Ishikawa (cell line): Measurements from ENCODE around the gene SORCS3.

Experiments
- CEBPB ChIP-seq: IDR thresholded peaks from 2 replicates; pipeline ENCODE4 v1.6.1; 2012
- CREB1 ChIP-seq: IDR thresholded peaks from 2 replicates; pipeline ENCODE4 v1.6.1; 2012; ENCODE audit warnings: low read depth
- EGR1 ChIP-seq: IDR thresholded peaks from 2 replicates; pipeline ENCODE4 v1.6.1; 2012
- EP300 ChIP-seq: IDR thresholded peaks from 2 replicates; pipeline ENCODE4 v1.6.1; 2012; ENCODE audit warnings: borderline replicate concordance
- FOXM1 ChIP-seq: IDR thresholded peaks from 2 replicates; pipeline ENCODE4 v1.6.1; 2012; ENCODE audit warnings: low read depth, borderline replicate concordance
- MAX ChIP-seq: IDR thresholded peaks from 2 replicates; pipeline ENCODE4 v1.6.1; 2012
- NFIC ChIP-seq: IDR thresholded peaks from 2 replicates; pipeline ENCODE4 v1.6.1; 2012
- RAD21 ChIP-seq: IDR thresholded peaks from 2 replicates; pipeline ENCODE4 v1.6.1; 2012; ENCODE audit warnings: low read depth
- TAF1 ChIP-seq: IDR thresholded peaks from 2 replicates; pipeline ENCODE4 v1.6.1; 2012; ENCODE audit warnings: low read depth, mild to moderate bottlenecking
- TCF12 ChIP-seq: IDR thresholded peaks from 2 replicates; pipeline ENCODE4 v1.6.1; 2012; ENCODE audit warnings: low read depth
- TEAD4 ChIP-seq: IDR thresholded peaks from 2 replicates; pipeline ENCODE4 v1.6.1; 2012
- YY1 ChIP-seq: IDR thresholded peaks from 2 replicates; pipeline ENCODE4 v1.6.1; 2012; ENCODE audit warnings: low read depth
- ZBTB7A ChIP-seq: IDR thresholded peaks from 2 replicates; pipeline ENCODE4 v1.6.1; 2012; ENCODE audit warnings: low read depth
- TF ChIP-seq, protein P1 (sequence below): IDR thresholded peaks from 2 replicates; pipeline ENCODE4 v1.6.1; 2012
- TF ChIP-seq, protein P2 (sequence below): IDR thresholded peaks from 2 replicates; pipeline ENCODE4 v1.6.1; 2012; ENCODE audit warnings: low read depth, mild to moderate bottlenecking

Gene SORCS3

GRCh38 chr10:105149371-105149891 lies 508.3 kb downstream of the SORCS3 start:
- TF ChIP-seq, protein P1, sequence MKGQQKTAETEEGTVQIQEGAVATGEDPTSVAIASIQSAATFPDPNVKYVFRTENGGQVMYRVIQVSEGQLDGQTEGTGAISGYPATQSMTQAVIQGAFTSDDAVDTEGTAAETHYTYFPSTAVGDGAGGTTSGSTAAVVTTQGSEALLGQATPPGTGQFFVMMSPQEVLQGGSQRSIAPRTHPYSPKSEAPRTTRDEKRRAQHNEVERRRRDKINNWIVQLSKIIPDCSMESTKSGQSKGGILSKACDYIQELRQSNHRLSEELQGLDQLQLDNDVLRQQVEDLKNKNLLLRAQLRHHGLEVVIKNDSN, result no peak
- TF ChIP-seq FOXM1, result no peak
- no peak for TF ChIP-seq TAF1
- no peak for TF ChIP-seq TCF12
- TF ChIP-seq, protein P2, sequence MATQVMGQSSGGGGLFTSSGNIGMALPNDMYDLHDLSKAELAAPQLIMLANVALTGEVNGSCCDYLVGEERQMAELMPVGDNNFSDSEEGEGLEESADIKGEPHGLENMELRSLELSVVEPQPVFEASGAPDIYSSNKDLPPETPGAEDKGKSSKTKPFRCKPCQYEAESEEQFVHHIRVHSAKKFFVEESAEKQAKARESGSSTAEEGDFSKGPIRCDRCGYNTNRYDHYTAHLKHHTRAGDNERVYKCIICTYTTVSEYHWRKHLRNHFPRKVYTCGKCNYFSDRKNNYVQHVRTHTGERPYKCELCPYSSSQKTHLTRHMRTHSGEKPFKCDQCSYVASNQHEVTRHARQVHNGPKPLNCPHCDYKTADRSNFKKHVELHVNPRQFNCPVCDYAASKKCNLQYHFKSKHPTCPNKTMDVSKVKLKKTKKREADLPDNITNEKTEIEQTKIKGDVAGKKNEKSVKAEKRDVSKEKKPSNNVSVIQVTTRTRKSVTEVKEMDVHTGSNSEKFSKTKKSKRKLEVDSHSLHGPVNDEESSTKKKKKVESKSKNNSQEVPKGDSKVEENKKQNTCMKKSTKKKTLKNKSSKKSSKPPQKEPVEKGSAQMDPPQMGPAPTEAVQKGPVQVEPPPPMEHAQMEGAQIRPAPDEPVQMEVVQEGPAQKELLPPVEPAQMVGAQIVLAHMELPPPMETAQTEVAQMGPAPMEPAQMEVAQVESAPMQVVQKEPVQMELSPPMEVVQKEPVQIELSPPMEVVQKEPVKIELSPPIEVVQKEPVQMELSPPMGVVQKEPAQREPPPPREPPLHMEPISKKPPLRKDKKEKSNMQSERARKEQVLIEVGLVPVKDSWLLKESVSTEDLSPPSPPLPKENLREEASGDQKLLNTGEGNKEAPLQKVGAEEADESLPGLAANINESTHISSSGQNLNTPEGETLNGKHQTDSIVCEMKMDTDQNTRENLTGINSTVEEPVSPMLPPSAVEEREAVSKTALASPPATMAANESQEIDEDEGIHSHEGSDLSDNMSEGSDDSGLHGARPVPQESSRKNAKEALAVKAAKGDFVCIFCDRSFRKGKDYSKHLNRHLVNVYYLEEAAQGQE, result no peak
- no peak for TF ChIP-seq RAD21
- no peak for TF ChIP-seq EGR1
- no peak for TF ChIP-seq NFIC
- no peak for TF ChIP-seq TEAD4
- TF ChIP-seq CEBPB, result no peak
- no peak for TF ChIP-seq MAX
- no peak for TF ChIP-seq ZBTB7A
- TF ChIP-seq CREB1, result no peak
- TF ChIP-seq YY1, result no peak
- no peak for TF ChIP-seq EP300

GRCh38 chr10:105150259-105150880 lies 509.3 kb downstream of the SORCS3 start:
- TF ChIP-seq RAD21, result no peak
- TF ChIP-seq CEBPB, result no peak
- no peak for TF ChIP-seq NFIC
- no peak for TF ChIP-seq FOXM1
- TF ChIP-seq TCF12, result no peak
- TF ChIP-seq EP300, result no peak
- TF ChIP-seq, protein P1, result no peak
- TF ChIP-seq TAF1, result no peak
- no peak for TF ChIP-seq YY1
- no peak for TF ChIP-seq EGR1
- TF ChIP-seq MAX, result no peak

GRCh38 chr10:105154736-105155135 lies 513.6 kb downstream of the SORCS3 start:
- TF ChIP-seq YY1, result no peak
- TF ChIP-seq FOXM1, result no peak
- TF ChIP-seq, protein P1, result no peak
- TF ChIP-seq EGR1, result no peak
- TF ChIP-seq RAD21, result no peak
- TF ChIP-seq NFIC, result no peak
- no peak for TF ChIP-seq ZBTB7A
- TF ChIP-seq TEAD4, result no peak
- TF ChIP-seq CREB1, result no peak
- TF ChIP-seq EP300, result no peak
- no peak for TF ChIP-seq MAX
- no peak for TF ChIP-seq TAF1
- TF ChIP-seq CEBPB, result no peak

DNA sequence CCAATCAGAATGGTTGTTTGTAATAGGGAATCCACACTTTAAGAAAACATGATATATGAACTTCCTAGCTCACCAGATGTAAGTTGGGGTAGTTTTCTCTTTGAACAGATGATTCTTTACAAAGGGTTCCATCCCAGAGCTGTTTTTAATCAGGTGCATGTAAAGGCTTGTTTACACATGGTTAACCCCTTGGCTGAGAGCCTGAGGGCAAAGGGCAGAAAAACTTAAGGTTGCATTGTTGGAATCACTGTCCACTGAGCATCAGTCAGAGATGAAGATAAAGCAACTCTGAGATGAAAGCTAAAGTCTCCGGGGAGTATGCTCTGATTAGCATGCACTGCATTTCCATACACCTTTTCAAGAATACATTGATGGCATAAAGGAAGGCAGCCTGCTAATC lies 518.2 kb downstream of the SORCS3 start:
- TF ChIP-seq FOXM1 (no peak), CEBPB (no peak), CREB1 (no peak)
- TF ChIP-seq, protein P1, result no peak

GRCh38 chr10:105161149-105161548 lies 520.1 kb downstream of the SORCS3 start:
- no peak for TF ChIP-seq YY1
- no peak for TF ChIP-seq TCF12
- no peak for TF ChIP-seq ZBTB7A
- TF ChIP-seq RAD21, result no peak
- no peak for TF ChIP-seq TAF1
- TF ChIP-seq, protein P2, result no peak
- TF ChIP-seq, protein P1, result no peak
- no peak for TF ChIP-seq EGR1
- no peak for TF ChIP-seq NFIC
- TF ChIP-seq MAX, result no peak
- TF ChIP-seq FOXM1, result no peak
- no peak for TF ChIP-seq TEAD4
- no peak for TF ChIP-seq CREB1
- no peak for TF ChIP-seq CEBPB
- no peak for TF ChIP-seq EP300
